ENCODE results near the gene WASHC4. TPM values are rescaled to one million over a fixed set of nuclear protein-coding genes. Genes with fewer than 3 reads are reported as not detected.

WASHC4 gene
- total and polyA plus RNA-seq, 4 donors = 11.5 to 59.1 (median 32.6) TPM

DNA sequence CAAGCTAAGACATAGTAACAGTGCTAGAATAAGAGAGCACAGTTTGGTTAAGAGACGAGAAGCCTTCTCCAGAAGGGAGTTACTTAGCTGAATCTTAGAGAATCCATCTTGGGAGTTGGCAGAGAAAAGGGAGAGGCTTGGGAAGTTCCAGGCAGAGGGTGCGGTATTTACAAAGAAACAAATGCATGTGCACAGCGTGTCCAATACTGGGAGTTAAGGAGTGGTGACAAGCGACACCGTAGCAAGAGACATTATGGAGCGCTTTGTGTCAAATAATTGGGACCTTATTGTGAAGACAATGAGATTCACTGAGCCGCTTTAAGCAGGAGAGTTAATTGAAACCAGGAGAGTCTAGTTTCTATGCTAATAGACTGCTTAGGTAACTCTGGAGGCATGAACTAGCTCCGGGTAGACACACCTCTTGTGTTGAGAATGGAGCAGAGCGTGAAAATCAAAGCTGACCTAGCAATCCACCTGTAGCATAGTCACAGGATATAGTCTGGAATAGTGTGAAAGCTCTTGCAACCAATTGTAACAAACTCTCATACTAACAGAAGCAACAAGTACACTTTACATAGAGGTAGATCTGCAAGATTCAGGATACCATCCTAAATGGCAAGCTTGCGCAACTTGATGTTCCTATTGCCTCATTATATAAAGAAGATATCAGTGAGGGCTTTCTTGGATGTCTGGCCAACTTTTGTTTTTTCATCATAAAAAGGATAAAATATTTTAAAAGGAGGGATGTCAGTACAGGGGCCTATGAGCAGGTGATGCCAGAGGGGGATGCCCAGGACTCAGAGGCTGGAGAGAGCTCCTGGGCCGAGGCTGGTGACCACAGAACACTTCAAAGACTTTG, 28.6 kb upstream of the WASHC4 start:
- 89% methylated on average over 11 of the region's 11 CpGs for WGBS
- peaks cover 0 to 3% (median 0%) of the 10 kb centered on the region in 4 donors for H3K4me1 ChIP-seq (ENCODE audit: control insufficient read depth in 4 of 4, insufficient read depth in 4 of 4, low read length in 3 of 4)
- H3K27me3 ChIP-seq (ENCODE audit: control insufficient read depth in 4 of 4, insufficient read depth in 4 of 4, low read length in 3 of 4) = peaks cover 0 to 2% (median 0%) of the 10 kb centered on the region in 4 donors
- H3K9ac ChIP-seq (ENCODE audit: low read depth in 1 of 2, low read length in 2 of 2) = no peak overlapping the region
- no peak for DNase-seq (ENCODE audit: low spot score)
- H3K36me3 ChIP-seq (ENCODE audit: control insufficient read depth in 4 of 4, insufficient read depth in 3 of 4, low read depth in 1 of 4, low read length in 3 of 4) = no peaks in the 10 kb centered on the region
- TF ChIP-seq ATF3 (IDR thresholded peaks at IDR 0.05) (no peak), EGR1 (IDR thresholded peaks at IDR 0.05; ENCODE audit: low read depth in 2 of 2) (no peak), MAX (IDR thresholded peaks at IDR 0.05) (no peak), SP1 (IDR thresholded peaks at IDR 0.05) (no peak), TAF1 (conservative IDR thresholded peaks at IDR 0.05) (no peak)
- no peaks in the 10 kb centered on the region for H3K9me3 ChIP-seq (ENCODE audit: control insufficient read depth in 4 of 4, low read length in 3 of 4)
- no peak overlapping the region for H3K27ac ChIP-seq (ENCODE audit: low read depth in 1 of 2, low read length in 2 of 2)
- no peak overlapping the region for H3K4me3 ChIP-seq (ENCODE audit: low read depth in 1 of 3, low read length in 3 of 3)

DNA sequence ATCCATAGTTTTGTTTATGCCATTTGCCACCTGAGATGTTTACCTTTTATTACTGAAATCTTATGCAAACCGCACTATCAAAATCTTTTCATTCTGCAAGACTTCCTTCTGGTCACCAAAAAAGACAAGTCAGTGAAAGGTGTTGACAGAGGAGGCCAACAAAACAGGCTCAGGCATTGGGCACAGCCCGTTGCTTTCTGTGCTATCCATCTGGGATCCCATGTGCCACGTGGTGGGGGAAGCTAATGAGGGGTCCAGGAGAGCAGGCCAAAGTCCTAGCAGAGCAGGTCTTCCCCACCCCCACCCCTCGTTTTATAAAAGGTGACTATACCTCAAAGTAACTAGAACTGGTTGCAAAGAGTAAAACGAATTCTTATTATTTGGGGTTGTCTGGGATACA, 24.5 kb upstream of the WASHC4 start:
- TF ChIP-seq GABPA (IDR thresholded peaks at IDR 0.05 in 1 of 2, conservative IDR thresholded peaks at IDR 0.05 in 1 of 2) (no peak), RXRA (IDR thresholded peaks at IDR 0.05) (no peak), HNF4G (IDR thresholded peaks at IDR 0.05) (no peak), FOXA1 (IDR thresholded peaks at IDR 0.05) (no peak), CTCF (IDR thresholded peaks at IDR 0.05; ENCODE audit: low read depth, low read length, missing input control) (no peak), NR2F2 (IDR thresholded peaks at IDR 0.05) (no peak), TAF1 (conservative IDR thresholded peaks at IDR 0.05) (no peak), HNF4A (conservative IDR thresholded peaks at IDR 0.05) (no peak), FOXA2 (IDR thresholded peaks at IDR 0.05) (no peak)
- TF ChIP-seq, protein P1, sequence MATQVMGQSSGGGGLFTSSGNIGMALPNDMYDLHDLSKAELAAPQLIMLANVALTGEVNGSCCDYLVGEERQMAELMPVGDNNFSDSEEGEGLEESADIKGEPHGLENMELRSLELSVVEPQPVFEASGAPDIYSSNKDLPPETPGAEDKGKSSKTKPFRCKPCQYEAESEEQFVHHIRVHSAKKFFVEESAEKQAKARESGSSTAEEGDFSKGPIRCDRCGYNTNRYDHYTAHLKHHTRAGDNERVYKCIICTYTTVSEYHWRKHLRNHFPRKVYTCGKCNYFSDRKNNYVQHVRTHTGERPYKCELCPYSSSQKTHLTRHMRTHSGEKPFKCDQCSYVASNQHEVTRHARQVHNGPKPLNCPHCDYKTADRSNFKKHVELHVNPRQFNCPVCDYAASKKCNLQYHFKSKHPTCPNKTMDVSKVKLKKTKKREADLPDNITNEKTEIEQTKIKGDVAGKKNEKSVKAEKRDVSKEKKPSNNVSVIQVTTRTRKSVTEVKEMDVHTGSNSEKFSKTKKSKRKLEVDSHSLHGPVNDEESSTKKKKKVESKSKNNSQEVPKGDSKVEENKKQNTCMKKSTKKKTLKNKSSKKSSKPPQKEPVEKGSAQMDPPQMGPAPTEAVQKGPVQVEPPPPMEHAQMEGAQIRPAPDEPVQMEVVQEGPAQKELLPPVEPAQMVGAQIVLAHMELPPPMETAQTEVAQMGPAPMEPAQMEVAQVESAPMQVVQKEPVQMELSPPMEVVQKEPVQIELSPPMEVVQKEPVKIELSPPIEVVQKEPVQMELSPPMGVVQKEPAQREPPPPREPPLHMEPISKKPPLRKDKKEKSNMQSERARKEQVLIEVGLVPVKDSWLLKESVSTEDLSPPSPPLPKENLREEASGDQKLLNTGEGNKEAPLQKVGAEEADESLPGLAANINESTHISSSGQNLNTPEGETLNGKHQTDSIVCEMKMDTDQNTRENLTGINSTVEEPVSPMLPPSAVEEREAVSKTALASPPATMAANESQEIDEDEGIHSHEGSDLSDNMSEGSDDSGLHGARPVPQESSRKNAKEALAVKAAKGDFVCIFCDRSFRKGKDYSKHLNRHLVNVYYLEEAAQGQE (IDR thresholded peaks at IDR 0.05) = no peak
- no peak overlapping the region for H3K4me3 ChIP-seq (ENCODE audit: low read depth in 1 of 3, low read length in 3 of 3)
- no peaks in the 10 kb centered on the region for H3K9me3 ChIP-seq (ENCODE audit: control insufficient read depth in 4 of 4, low read length in 3 of 4)
- H3K36me3 ChIP-seq (ENCODE audit: control insufficient read depth in 4 of 4, insufficient read depth in 3 of 4, low read depth in 1 of 4, low read length in 3 of 4) = no peaks in the 10 kb centered on the region
- DNase-seq (ENCODE audit: low spot score) = no peak
- H3K9ac ChIP-seq (ENCODE audit: low read depth in 1 of 2, low read length in 2 of 2) = no peak overlapping the region
- 56% methylated on average over 5 of the region's 5 CpGs for WGBS
- peaks cover 0 to 6% (median 2%) of the 10 kb centered on the region in 4 donors for H3K4me1 ChIP-seq (ENCODE audit: control insufficient read depth in 4 of 4, insufficient read depth in 4 of 4, low read length in 3 of 4)
- peaks cover 0 to 2% (median 0%) of the 10 kb centered on the region in 4 donors for H3K27me3 ChIP-seq (ENCODE audit: control insufficient read depth in 4 of 4, insufficient read depth in 4 of 4, low read length in 3 of 4)
- no peak overlapping the region for H3K27ac ChIP-seq (ENCODE audit: low read depth in 1 of 2, low read length in 2 of 2)
